Heart left ventricle (tissue), 13 donors: ENCODE data around the gene SH3BP2.

ENCODE experiments used
- POLR2A ChIP-seq, 2 donors: fragments of 450-650 bp; IDR thresholded peaks; one replicate each; pipeline ENCODE4 v1.6.1; 2017; ENCODE audit warnings: antibody characterized with exemption in 2 of 2, mild to moderate bottlenecking in 2 of 2, moderate library complexity in 2 of 2
- TF ChIP-seq, protein P1 (sequence below), 12 donors: fragments of 200-600 bp; sonication (generic) in 4 of 12; IDR thresholded peaks; one replicate each; pipeline versions ENCODE4 v1.5.0 to v1.8.0; 2018 to 2022; ENCODE audit warnings: antibody characterized with exemption in 12 of 12, mild to moderate bottlenecking in 5 of 12
- donor health status: ischemic (EF 13 %, LVEDD 7.1; RV severe dilation, severe dysfunction).
- donor health status: DM: no; HTN: yes; CAD: no.
- donor health status: DM: no; HTN: no; CAD: no.
- donor health status: ischemic (EF 25% LVEDD 6.9; RV normal size, moderate dysfunction).
- donor health status: ischemic (EF 25% LVEDD 5.7; RV mildly dilated, moderate dysfunction).
- donor health status: ischemic (EF 35%, LVEDD 5.7; RV mildly dilated, moderate dysfunction).
- donor health status: nonischemic (EF 11% LVEDD 7.7; RV severe dilation, severe dysfunction).
- donor health status: DM: yes; HTN: yes; CAD: no.
- donor health status: PGD.
- donor health status: ischemic (EF 29% LVEDD 5.4; RV normal size, mild dysfunction).
- donor health status: nonischemic (EF 23%, LVEDD 6.1; RV moderate dilation, normal function).

DNA sequence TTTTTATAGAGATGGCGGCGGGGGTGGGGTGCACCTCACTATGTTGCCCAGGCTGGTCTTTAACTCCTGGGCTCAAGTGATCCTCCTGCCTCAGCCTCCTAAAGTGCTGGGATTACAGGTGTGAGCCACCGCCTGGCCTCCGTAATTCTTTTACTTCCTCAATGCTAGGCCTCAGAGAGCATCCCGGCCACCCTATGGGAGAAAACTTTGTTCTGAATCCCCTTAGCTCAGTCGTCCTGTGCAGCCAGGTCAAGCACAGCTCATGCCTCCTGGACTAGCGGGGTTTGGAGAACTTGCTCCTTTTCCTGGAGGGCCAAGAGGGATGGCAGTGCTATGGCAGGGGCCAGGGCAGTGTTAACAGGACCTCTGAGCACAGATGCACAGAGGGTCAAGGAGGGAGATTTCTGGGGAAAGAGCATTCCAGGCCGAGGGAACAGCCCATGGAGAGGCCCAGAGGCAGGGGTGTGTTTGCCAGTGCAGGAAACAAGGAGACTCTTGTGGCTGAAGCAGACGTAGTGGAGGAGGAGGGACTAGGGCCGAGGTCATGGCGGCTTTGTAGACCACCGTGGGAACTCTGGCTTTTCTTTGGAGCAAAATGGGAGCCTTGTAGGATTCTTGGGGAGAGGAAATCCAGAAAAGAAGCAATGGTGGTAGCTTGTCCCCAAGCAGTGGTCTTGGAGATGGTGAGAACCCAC is 26.9 kb upstream of the SH3BP2 start:
- TF ChIP-seq, protein P1, sequence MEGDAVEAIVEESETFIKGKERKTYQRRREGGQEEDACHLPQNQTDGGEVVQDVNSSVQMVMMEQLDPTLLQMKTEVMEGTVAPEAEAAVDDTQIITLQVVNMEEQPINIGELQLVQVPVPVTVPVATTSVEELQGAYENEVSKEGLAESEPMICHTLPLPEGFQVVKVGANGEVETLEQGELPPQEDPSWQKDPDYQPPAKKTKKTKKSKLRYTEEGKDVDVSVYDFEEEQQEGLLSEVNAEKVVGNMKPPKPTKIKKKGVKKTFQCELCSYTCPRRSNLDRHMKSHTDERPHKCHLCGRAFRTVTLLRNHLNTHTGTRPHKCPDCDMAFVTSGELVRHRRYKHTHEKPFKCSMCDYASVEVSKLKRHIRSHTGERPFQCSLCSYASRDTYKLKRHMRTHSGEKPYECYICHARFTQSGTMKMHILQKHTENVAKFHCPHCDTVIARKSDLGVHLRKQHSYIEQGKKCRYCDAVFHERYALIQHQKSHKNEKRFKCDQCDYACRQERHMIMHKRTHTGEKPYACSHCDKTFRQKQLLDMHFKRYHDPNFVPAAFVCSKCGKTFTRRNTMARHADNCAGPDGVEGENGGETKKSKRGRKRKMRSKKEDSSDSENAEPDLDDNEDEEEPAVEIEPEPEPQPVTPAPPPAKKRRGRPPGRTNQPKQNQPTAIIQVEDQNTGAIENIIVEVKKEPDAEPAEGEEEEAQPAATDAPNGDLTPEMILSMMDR (IDR thresholded peaks at IDR 0.05), result no peak
- no peak for TF ChIP-seq POLR2A (IDR thresholded peaks at IDR 0.05)
